Uterus (tissue), 4 donors: ENCODE results near the gene WIPF3. TPM values are rescaled to one million over a fixed set of nuclear protein-coding genes. Genes with fewer than 3 reads are reported as not detected.

Experiments used
- DNase-seq, 2 donors: peaks; one replicate each; pipeline ENCODE4 v3.0.0-alpha.2; 2019 to 2020
- H3K27ac ChIP-seq, 2 donors: fragments of 200-600 bp; sonication (generic); 1 replicate in 1 of 2; 2 replicates in 1 of 2; pipeline ENCODE4 v1.5.1; 2016 to 2018
- H3K27me3 ChIP-seq, 2 donors: fragments of 200-600 bp; sonication (generic); one replicate each; pipeline ENCODE4 v1.5.1; 2018 to 2019; ENCODE audit warnings: control low read depth in 1 of 2
- H3K36me3 ChIP-seq, 2 donors: fragments of 200-600 bp; sonication (generic); one replicate each; pipeline ENCODE4 v1.5.1; 2019; ENCODE audit warnings: control low read depth in 1 of 2
- H3K4me1 ChIP-seq, 2 donors: fragments of 200-600 bp; sonication (generic); one replicate each; pipeline ENCODE4 v1.5.1; 2018 to 2019; ENCODE audit warnings: control low read depth in 1 of 2
- H3K4me3 ChIP-seq, 2 donors: fragments of 200-600 bp; sonication (generic); 1 replicate in 1 of 2; 2 replicates in 1 of 2; pipeline ENCODE4 v1.5.1; 2018 to 2019; ENCODE audit warnings: mild to moderate bottlenecking in 1 of 2
- H3K9me3 ChIP-seq, 2 donors: fragments of 200-600 bp; sonication (generic); one replicate each; pipeline ENCODE4 v1.5.1; 2019; ENCODE audit warnings: control low read depth in 1 of 2
- CTCF ChIP-seq, 4 experiments: fragments of 200-600 bp in 2 of 4; fragments of 450-650 bp in 2 of 4; sonication (generic) in 2 of 4; IDR thresholded peaks; one replicate each; pipeline ENCODE4 v1.5.1; 2016 to 2019; ENCODE audit warnings: antibody characterized with exemption in 4 of 4, mild to moderate bottlenecking in 2 of 4, moderate library complexity in 1 of 4
- POLR2A ChIP-seq, 2 donors: fragments of 450-650 bp; IDR thresholded peaks; one replicate each; pipeline ENCODE4 v1.6.1; 2016; ENCODE audit warnings: antibody characterized with exemption in 2 of 2, mild to moderate bottlenecking in 1 of 2, moderate library complexity in 1 of 2
- intact Hi-C: fragments of 100-400 bp; cut with DNase I; formaldehyde crosslinking; loops from one replicate; pipeline ENCODE4 v1.15.1; 2023; ENCODE audit warnings: low total_unique reads
- total RNA-seq, 4 donors: library from RNA; depleted of rRNA in 3 of 4; stranded (reverse); fragments of >200 nt in 3 of 4; gene quantifications; one replicate each; pipeline versions ENCODE4 v1.1.0 to v1.2.4, GENCODE V29; 2014 to 2023
- donor health status: DM: yes; HTN: yes; CAD: no.

Gene WIPF3
- total RNA-seq, 4 donors from 2014 or later, result 0.35 to 5.4 (median 2.4) TPM

- TF ChIP-seq CTCF (IDR thresholded peaks at IDR 0.05), result no peak
- no peak for TF ChIP-seq POLR2A (IDR thresholded peaks at IDR 0.05)
- intact Hi-C loops, result no loop called here
- H3K27ac ChIP-seq, result no peak overlapping the region
- H3K4me1 ChIP-seq, result no peaks in the 10 kb centered on the region
- H3K4me3 ChIP-seq, result no peak overlapping the region
- no peaks in the 10 kb centered on the region for H3K27me3 ChIP-seq
- no peak for DNase-seq
- no peaks in the 10 kb centered on the region for H3K9me3 ChIP-seq
- no peaks in the 10 kb centered on the region for H3K36me3 ChIP-seq
Measured at GRCh38 chr7:29898301-29898700, 92.0 kb downstream of the WIPF3 start.

GRCh38 chr7:29900745-29901144 lies 94.4 kb downstream of the WIPF3 start:
- no peak overlapping the region for H3K27ac ChIP-seq
- no peaks in the 10 kb centered on the region for H3K4me1 ChIP-seq

GRCh38 chr7:29906200-29907022 lies 100.1 kb downstream of the WIPF3 start:
- Histone ChIP-seq H3K27ac (no peak overlapping the region), H3K4me3 (no peak overlapping the region), H3K4me1 (no peaks in the 10 kb centered on the region), H3K36me3 (no peaks in the 10 kb centered on the region), H3K9me3 (peaks cover 0 to 11% of the 10 kb centered on the region in 2 donors), H3K27me3 (no peaks in the 10 kb centered on the region)
- no peak for DNase-seq
- TF ChIP-seq POLR2A (IDR thresholded peaks at IDR 0.05) (no peak), CTCF (IDR thresholded peaks at IDR 0.05) (no peak)
- intact Hi-C loops, result no loop called here

More at GRCh38 chr7:29900745-29901144, 94.4 kb downstream of the WIPF3 start:
- Histone ChIP-seq H3K36me3 (no peaks in the 10 kb centered on the region), H3K9me3 (no peaks in the 10 kb centered on the region), H3K27me3 (no peaks in the 10 kb centered on the region), H3K4me3 (no peak overlapping the region)
- intact Hi-C loops, result no loop called here
- no peak for DNase-seq
- TF ChIP-seq POLR2A (IDR thresholded peaks at IDR 0.05), result no peak
- TF ChIP-seq CTCF (IDR thresholded peaks at IDR 0.05), result no peak

- no peaks in the 10 kb centered on the region for H3K36me3 ChIP-seq
- H3K27me3 ChIP-seq, result no peaks in the 10 kb centered on the region
- intact Hi-C loops, result no loop called here
- no peak overlapping the region for H3K27ac ChIP-seq
- TF ChIP-seq CTCF (IDR thresholded peaks at IDR 0.05) (no peak), POLR2A (IDR thresholded peaks at IDR 0.05) (no peak)
- H3K4me1 ChIP-seq, result no peaks in the 10 kb centered on the region
- DNase-seq, result no peak
- H3K9me3 ChIP-seq, result no peaks in the 10 kb centered on the region
- no peak overlapping the region for H3K4me3 ChIP-seq
Measured at GRCh38 chr7:29914180-29914579, 107.9 kb downstream of the WIPF3 start.

GRCh38 chr7:29915481-29916215 lies 109.3 kb downstream of the WIPF3 start:
- H3K4me1 ChIP-seq, result no peaks in the 10 kb centered on the region
- no peak overlapping the region for H3K4me3 ChIP-seq
- H3K9me3 ChIP-seq, result no peaks in the 10 kb centered on the region
- DNase-seq, result peak; percentile 46 to 47
- TF ChIP-seq CTCF (IDR thresholded peaks at IDR 0.05) (no peak), POLR2A (IDR thresholded peaks at IDR 0.05) (no peak)
- H3K27me3 ChIP-seq, result no peaks in the 10 kb centered on the region
- H3K36me3 ChIP-seq, result no peaks in the 10 kb centered on the region
- intact Hi-C loops, result no loop called here
- peak overlapping the region; percentile 51 to 68 for H3K27ac ChIP-seq
